GM21367 (cell line): ENCODE results near the gene PSD.

Experiments
- ATAC-seq: cut with Tn5 transposase; IDR thresholded peaks from one replicate; pipeline ENCODE4 v1.9.1; 2021; ENCODE audit not compliant: unreplicated experiment

Gene PSD

GRCh38 chr10:102393411-102394078 lies 25.0 kb downstream of the PSD start:
- no peak for ATAC-seq

GRCh38 chr10:102392306-102392705 lies 26.3 kb downstream of the PSD start:
- no peak for ATAC-seq

GRCh38 chr10:102389894-102390293 lies 28.7 kb downstream of the PSD start:
- no peak for ATAC-seq

DNA sequence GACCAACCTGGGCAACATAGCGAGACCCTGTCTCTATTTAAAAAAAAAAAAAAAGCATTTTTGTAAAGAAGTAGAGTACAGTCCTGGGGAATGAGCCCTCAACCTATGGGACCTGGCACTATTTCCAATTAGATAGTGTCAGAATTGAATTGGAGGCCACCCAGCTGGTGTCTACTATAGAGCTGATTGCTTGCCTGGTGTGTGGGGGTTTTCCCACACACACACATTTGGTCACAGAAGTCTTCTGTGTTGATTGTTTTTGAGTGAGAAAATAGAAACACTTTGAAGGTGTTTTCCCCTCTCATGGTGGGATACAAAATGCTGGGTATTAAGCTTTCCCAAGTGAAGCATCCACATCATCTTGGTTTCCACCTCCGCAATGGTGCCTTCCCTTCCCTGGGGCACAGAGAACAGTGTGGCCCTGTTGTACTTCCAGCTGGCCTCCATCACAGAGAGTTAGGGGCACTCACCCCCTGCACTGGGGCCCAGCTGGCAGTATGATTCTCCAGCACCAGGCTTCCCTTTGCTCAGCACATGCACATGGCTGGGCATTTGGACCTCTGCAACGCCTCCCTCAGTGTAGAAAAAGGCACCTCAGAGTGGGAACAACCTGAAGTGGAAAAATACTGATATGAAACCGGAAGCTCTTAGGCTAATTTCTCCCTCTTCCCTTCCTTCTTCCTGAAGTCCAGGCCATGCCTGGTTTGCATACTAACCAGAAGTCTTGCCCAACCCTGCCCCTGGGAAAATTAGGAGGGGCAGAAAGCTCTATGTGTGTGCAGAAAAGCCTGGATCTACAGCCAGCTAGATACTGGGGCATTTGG lies 33.8 kb downstream of the PSD start:
- ATAC-seq, result no peak

DNA sequence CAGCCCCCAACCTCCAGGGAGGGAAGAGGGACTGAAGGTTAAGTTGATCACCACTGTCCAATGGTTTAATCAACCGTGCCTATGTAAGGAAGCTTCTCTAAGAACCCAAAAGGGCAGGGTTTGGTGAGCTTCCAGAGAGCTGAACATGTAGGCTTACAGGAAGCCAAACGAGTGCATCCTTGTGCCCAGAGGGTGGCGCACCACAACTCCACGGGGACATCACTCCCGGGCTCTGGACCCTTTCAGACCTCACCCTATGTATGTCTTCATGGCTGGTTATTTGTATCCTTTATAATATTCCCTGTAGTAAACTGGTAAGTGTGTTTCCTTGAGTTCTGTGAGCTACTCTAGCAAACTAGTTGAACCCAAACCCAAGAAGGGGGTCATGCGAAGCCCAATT lies 34.5 kb downstream of the PSD start:
- no peak for ATAC-seq

GRCh38 chr10:102382871-102383270 lies 35.7 kb downstream of the PSD start:
- ATAC-seq, result no peak

DNA sequence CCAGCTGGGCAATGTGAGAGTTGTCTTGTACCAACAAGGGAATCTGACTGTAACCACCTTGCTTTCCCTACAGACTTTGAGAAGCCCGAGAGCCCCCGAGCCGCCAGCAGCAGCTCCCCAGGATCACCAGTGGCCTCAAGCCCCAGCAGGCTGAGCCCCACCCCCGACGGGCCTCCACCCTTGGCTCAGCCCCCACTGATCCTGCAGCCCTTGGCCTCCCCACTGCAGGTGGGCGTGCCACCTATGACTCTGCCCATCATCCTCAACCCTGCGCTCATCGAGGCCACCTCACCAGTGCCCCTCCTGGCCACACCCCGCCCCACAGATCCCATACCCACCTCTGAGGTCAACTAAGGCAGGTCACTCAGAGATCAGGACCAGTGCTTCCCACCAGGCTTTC lies 36.6 kb downstream of the PSD start:
- ATAC-seq, result no peak

DNA sequence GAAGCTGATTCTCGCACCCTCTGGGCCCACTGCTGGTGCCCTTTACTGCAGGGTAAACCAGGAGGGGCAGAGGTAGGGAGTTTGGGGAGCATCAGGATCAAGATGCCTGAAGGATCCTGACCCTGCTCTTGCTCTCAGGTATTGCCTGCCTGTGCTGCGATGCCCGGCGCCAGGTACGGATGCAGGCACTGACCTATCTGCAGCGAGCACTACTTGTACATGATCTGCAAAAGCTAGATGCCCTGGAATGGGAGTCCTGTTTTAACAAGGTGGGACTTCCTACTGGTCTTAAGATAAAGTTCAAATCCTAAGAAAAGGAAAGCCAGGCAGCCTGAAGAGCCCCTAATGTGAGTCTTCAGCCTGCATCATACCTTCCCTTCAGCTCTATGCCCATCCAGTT lies 39.2 kb downstream of the PSD start:
- no peak for ATAC-seq

- ATAC-seq, result no peak
Measured at GRCh38 chr10:102376901-102377300, 41.7 kb downstream of the PSD start.

DNA sequence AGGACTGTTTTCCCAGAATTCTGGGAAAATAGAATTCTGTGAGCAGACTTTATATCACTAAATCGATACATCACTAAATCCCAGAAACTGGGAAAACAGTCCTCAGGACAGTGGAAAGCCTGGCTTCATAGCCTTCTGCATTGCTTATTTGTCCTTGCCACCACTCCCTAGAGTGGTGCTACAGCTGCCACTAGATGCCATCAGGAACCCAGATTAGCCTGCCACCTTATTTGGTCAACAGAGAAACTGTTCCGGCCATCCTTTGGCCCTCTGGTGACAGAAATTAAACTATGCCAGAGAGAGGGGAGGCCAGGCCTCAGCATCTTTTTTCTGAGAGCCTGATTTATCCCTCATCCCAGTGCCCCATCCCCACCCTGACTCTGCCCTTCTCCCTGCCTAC lies 42.7 kb downstream of the PSD start:
- no peak for ATAC-seq

GRCh38 chr10:102375250-102375649 lies 43.3 kb downstream of the PSD start:
- no peak for ATAC-seq

- ATAC-seq, result no peak
Measured at GRCh38 chr10:102371295-102371694, 47.3 kb downstream of the PSD start.

DNA sequence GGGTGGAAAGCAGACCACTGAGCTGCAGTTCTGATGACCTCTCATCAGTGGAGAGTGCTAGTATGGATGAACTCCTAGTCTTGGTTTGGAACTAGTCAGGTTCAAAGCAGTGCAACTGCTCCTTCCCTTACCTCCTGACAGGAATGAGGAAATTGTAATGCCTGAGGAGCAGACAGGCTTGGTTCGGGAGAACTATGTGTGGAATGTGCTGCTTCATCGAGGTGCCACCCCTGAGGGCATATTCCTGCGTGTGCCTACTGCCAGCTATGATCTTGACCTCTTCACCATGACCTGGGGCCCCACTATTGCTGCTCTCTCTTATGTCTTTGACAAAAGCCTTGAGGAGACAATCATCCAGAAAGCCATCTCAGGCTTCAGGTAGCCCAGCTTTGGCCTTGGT lies 50.5 kb downstream of the PSD start:
- ATAC-seq, result no peak

DNA sequence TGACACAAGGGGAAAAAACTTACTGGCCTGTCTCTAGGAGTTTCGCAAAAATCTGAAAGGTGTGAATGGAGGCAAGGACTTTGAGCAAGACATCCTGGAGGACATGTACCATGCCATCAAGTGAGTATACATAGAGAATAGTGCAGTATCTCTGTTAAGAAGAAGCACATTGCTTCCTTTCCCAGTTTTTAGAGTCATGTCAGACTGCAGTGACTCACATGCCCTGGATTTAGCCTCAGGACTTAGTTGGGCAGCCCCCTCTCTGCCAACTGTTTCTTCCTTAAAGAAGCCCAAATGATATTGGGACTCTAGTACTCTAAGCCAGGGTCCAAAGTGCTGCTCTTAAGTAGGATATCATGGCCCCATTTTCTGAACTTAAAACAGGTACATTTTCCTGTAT lies 51.1 kb downstream of the PSD start:
- no peak for ATAC-seq

DNA sequence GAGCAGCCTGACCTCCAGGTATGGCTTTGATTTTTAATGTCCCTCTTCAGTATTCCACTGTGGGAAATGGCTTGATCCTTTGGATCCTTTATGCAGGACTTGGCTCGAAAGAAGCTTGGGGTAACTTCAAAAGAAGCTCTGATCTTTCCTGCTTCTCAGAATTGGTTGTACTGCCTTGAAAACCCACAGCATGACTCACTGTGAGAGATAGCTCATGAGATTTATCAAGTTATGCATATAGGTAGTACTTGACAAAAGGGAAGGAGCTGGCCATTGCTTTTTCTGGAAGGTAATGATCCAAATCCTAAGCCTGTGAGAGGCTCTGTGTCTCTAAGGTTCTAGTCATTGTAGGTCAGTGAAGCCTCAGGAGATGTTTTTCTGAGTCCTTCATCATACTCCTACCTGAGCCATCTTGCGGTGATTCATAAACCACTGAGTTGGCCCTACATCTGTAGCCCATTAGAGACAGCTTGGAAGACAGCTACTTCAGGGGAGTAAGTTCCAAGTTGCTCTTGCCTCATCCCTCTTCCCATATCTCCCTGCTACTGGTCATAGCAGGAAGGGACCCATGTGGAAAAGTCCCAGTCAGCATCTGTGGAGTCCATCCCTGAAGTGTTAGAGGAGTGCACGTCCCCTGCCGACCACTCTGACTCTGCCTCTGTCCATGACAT lies 59.7 kb downstream of the PSD start:
- no peak for ATAC-seq

DNA sequence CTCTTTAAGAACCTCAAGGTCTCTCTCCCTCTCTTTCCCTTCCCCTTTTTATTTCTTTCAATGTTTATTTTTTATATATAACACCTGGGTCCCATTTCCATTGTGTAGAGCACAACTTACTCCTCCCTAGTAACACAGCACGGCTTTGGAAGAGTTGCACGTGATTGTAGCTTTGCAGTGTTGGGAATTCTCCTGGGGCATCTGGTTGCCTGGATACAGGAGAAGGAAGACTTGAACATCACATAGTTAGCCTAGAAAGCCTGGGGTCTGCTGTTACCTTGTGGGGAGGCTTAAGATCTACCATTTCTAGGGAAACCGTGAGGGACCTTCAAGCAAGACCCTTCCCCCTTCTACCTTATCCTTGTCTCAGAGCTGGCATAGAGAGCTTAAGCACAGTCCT lies 64.1 kb downstream of the PSD start:
- no peak for ATAC-seq
